CD14-positive monocyte (primary cell): ENCODE data around the gene CEACAM18. TPM values are rescaled to one million over a fixed set of nuclear protein-coding genes. Genes with fewer than 3 reads are reported as not detected.
"Not testable (repeated sequence)": the region's sequence is repeated elsewhere in the genome, so short reads cannot be mapped to it uniquely, and the experiment has no call there.

ENCODE experiments used
- DNase-seq, 3 donors: peaks; one replicate each; pipeline ENCODE4 v3.0.0-alpha.2; 2011 to 2022
- H2AFZ ChIP-seq: 2 replicates; pipeline ENCODE4 v1.6.0; 2012; ENCODE audit warnings: mild to moderate bottlenecking, low read depth, low read length, inconsistent platforms; ENCODE audit not compliant: insufficient read depth, poor library complexity, severe bottlenecking
- H3K27ac ChIP-seq, 2 donors: 1 replicate in 1 of 2; 2 replicates in 1 of 2; pipeline ENCODE4 v1.5.1; 2012 to 2013; ENCODE audit warnings: low read length in 2 of 2, control low read depth in 1 of 2, inconsistent platforms in 1 of 2, low read depth in 1 of 2, mild to moderate bottlenecking in 1 of 2
- H3K27me3 ChIP-seq, 2 donors: one replicate each; pipeline versions ENCODE4 v1.6.0 to v1.6.1; 2011 to 2013; ENCODE audit warnings: low read length in 2 of 2; ENCODE audit not compliant: control insufficient read depth in 2 of 2, insufficient read depth in 2 of 2
- H3K36me3 ChIP-seq, 2 donors: replicated peaks in 1 of 2; 1 replicate in 1 of 2; 2 replicates in 1 of 2; pipeline versions ENCODE4 v1.5.1 to v1.6.1; 2012 to 2013; ENCODE audit warnings: low read length in 2 of 2, control low read depth in 1 of 2, inconsistent platforms in 1 of 2, mild to moderate bottlenecking in 1 of 2; ENCODE audit not compliant: insufficient read depth in 2 of 2, control insufficient read depth in 1 of 2
- H3K4me1 ChIP-seq, 2 donors: 1 replicate in 1 of 2; 2 replicates in 1 of 2; pipeline versions ENCODE4 v1.5.1 to v1.6.1; 2012 to 2013; ENCODE audit warnings: low read length in 2 of 2, control low read depth in 1 of 2, inconsistent platforms in 1 of 2, mild to moderate bottlenecking in 1 of 2, moderate library complexity in 1 of 2; ENCODE audit not compliant: insufficient read depth in 2 of 2, control insufficient read depth in 1 of 2
- H3K4me2 ChIP-seq: replicated peaks from 2 replicates; pipeline ENCODE3; 2012; ENCODE audit warnings: low read length, moderate library complexity, mild to moderate bottlenecking; ENCODE audit not compliant: poor library complexity, severe bottlenecking; ENCODE audit errors: extremely low read depth
- H3K4me3 ChIP-seq, 3 experiments: fragments of 200-600 bp in 1 of 3; sonication (generic) in 1 of 3; replicated peaks in 1 of 3; 1 replicate in 2 of 3; 2 replicates in 1 of 3; pipeline ENCODE4 v1.5.1; 2011 to 2013; ENCODE audit warnings: low read length in 3 of 3, mild to moderate bottlenecking in 3 of 3, control low read depth in 2 of 3, low read depth in 2 of 3, inconsistent platforms in 1 of 3, moderate library complexity in 1 of 3
- H3K79me2 ChIP-seq: 2 replicates; pipeline ENCODE4 v1.6.0; 2012; ENCODE audit warnings: mild to moderate bottlenecking, control low read depth, inconsistent platforms, low read length, moderate library complexity; ENCODE audit not compliant: insufficient read depth
- H3K9ac ChIP-seq: 2 replicates; pipeline ENCODE4 v1.6.0; 2017; ENCODE audit warnings: low read length, mild to moderate bottlenecking; ENCODE audit not compliant: insufficient read depth, poor library complexity, severe bottlenecking
- H3K9me3 ChIP-seq, 2 donors: replicated peaks in 1 of 2; 1 replicate in 1 of 2; 2 replicates in 1 of 2; pipeline versions ENCODE4 v1.5.1 to v1.6.1; 2012 to 2013; ENCODE audit warnings: low read length in 2 of 2, control low read depth in 1 of 2; ENCODE audit not compliant: control insufficient read depth in 1 of 2, insufficient read depth in 1 of 2
- H4K20me1 ChIP-seq: 2 replicates; pipeline ENCODE4 v1.6.0; 2012; ENCODE audit warnings: mild to moderate bottlenecking, low read length, control low read depth, moderate library complexity; ENCODE audit not compliant: insufficient read depth
- H3K27ac Mint-ChIP-seq, 7 donors: one replicate each; pipeline ENCODE4 v1.8.0; 2020; ENCODE audit warnings: mild to moderate bottlenecking in 7 of 7, mixed read lengths in 7 of 7, moderate library complexity in 6 of 7, inconsistent platforms in 2 of 7
- H3K27me3 Mint-ChIP-seq, 3 donors: one replicate each; pipeline ENCODE4 v1.8.0; 2021 to 2022; ENCODE audit warnings: low read depth in 3 of 3, mild to moderate bottlenecking in 3 of 3, mixed read lengths in 3 of 3, moderate library complexity in 3 of 3, inconsistent platforms in 1 of 3
- H3K36me3 Mint-ChIP-seq, 2 donors: one replicate each; pipeline ENCODE4 v1.8.0; 2020; ENCODE audit warnings: mixed read lengths in 2 of 2, inconsistent platforms in 1 of 2, mild to moderate bottlenecking in 1 of 2
- H3K4me1 Mint-ChIP-seq: one replicate; pipeline ENCODE4 v1.8.0; 2020; ENCODE audit warnings: mild to moderate bottlenecking, mixed read lengths
- H3K4me3 Mint-ChIP-seq, 2 donors: one replicate each; pipeline ENCODE4 v1.8.0; 2020; ENCODE audit warnings: mild to moderate bottlenecking in 2 of 2, mixed read lengths in 2 of 2, moderate library complexity in 1 of 2
- H3K9me3 Mint-ChIP-seq, 7 donors: one replicate each; pipeline ENCODE4 v1.8.0; 2020 to 2022; ENCODE audit warnings: mixed read lengths in 7 of 7, mild to moderate bottlenecking in 6 of 7, moderate library complexity in 6 of 7, inconsistent platforms in 2 of 7
- CTCF ChIP-seq: fragments of 200-600 bp; IDR thresholded peaks from one replicate; pipeline ENCODE4 v1.8.0; 2022; ENCODE audit warnings: antibody characterized with exemption, mild to moderate bottlenecking
- WGBS: methylation state at CpG from one replicate; pipeline ENCODE4 v1.1.5; 2013; ENCODE audit warnings: missing lambda C conversion rate; ENCODE audit not compliant: insufficient coverage; 5-methylcytosine and 5-hydroxymethylcytosine counted together
- intact Hi-C, 2 donors: fragments of 100-400 bp; cut with micrococcal nuclease; formaldehyde crosslinking; loops; one replicate each; pipeline versions ENCODE4 v1.15.0 to v1.15.1; 2023
- polyA plus RNA-seq, 3 donors: library from polyadenylated mRNA; depleted of rRNA in 1 of 3; unstranded in 2 of 3; stranded (reverse) in 1 of 3; fragments of 300-500 nt in 2 of 3; fragments of >200 nt in 1 of 3; fragmentation: Illumina TruSeq in 2 of 3; gene quantifications; 1 replicate in 2 of 3; 2 replicates in 1 of 3; pipeline ENCODE4 v1.2.3, GENCODE V29; 2012 to 2021

The CEACAM18 gene
- polyA plus RNA-seq, 3 donors: not detected

GRCh38 chr19:51493776-51494175, 15.4 kb downstream of the CEACAM18 start:
- Mint-ChIP-seq H3K4me3 (peak overlapping the region in 1 of 2 donors; percentile 67), H3K9me3 (peaks cover 0 to 2% (median 0%) of the 10 kb centered on the region in 7 donors), H3K36me3 (peaks cover 26 to 42% of the 10 kb centered on the region in 2 donors), H3K27me3 (peaks cover 0 to 2% (median 0%) of the 10 kb centered on the region in 3 donors), H3K27ac (peak overlapping the region in 5 of 7 donors; percentile 27 to 75 (median 53)), H3K4me1 (peaks cover 30% of the 10 kb centered on the region)
- no peak for TF ChIP-seq CTCF
- WGBS: 0% methylated on average over 2 of the region's 2 CpGs
- Histone ChIP-seq H3K4me3 (peak overlapping the region in 1 of 3 experiments; percentile 22), H3K4me1 (peaks cover 20 to 23% of the 10 kb centered on the region in 2 donors), H3K27me3 (no peaks in the 10 kb centered on the region), H3K79me2 (peaks cover 3% of the 10 kb centered on the region), H3K9ac (no peak overlapping the region), H3K9me3 (no peaks in the 10 kb centered on the region), H3K36me3 (peaks cover 0 to 5% of the 10 kb centered on the region in 2 donors), H3K4me2 (peak overlapping the region; percentile 18), H4K20me1 (no peaks in the 10 kb centered on the region), H2AFZ (no peak overlapping the region), H3K27ac (no peak overlapping the region)
- peak; percentile 49 to 75 (median 62) for DNase-seq
- intact Hi-C loops: no loop called here

- DNase-seq: no peak
- peak overlapping the region in 1 of 7 donors; percentile 31 for H3K27ac Mint-ChIP-seq
- intact Hi-C loops: no loop called here
- peaks cover 50 to 52% of the 10 kb centered on the region in 2 donors for H3K4me1 ChIP-seq
- H3K9me3 Mint-ChIP-seq: no peaks in the 10 kb centered on the region
- no peak overlapping the region for H3K4me3 ChIP-seq
- H3K4me1 Mint-ChIP-seq: peaks cover 56% of the 10 kb centered on the region
- no peak overlapping the region for H3K4me2 ChIP-seq
- H4K20me1 ChIP-seq: no peaks in the 10 kb centered on the region
- TF ChIP-seq CTCF: no peak
- peaks cover 34% of the 10 kb centered on the region for H3K79me2 ChIP-seq
- H3K9ac ChIP-seq: no peak overlapping the region
- H2AFZ ChIP-seq: no peak overlapping the region
- H3K4me3 Mint-ChIP-seq: no peak overlapping the region
- no CpG with 5 or more reads among the region's 3 CpGs for WGBS
- H3K27ac ChIP-seq: no peak overlapping the region
- H3K36me3 ChIP-seq: no peaks in the 10 kb centered on the region
- H3K9me3 ChIP-seq: no peaks in the 10 kb centered on the region
- peaks cover 22 to 38% of the 10 kb centered on the region in 2 donors for H3K36me3 Mint-ChIP-seq
- peaks cover 0 to 2% (median 0%) of the 10 kb centered on the region in 3 donors for H3K27me3 Mint-ChIP-seq
- H3K27me3 ChIP-seq: no peaks in the 10 kb centered on the region
Observed at GRCh38 chr19:51497666-51498065, 19.3 kb downstream of the CEACAM18 start.

- intact Hi-C loops: loop anchor here in 1 of 2 donors (10.0 kb wide), 1 partner anchor 106 kb away; the partner anchor contains the start of gene C19orf84
- Histone ChIP-seq H3K9me3 (peaks cover 8 to 13% of the 10 kb centered on the region in 2 donors), H3K79me2 (peaks cover 34% of the 10 kb centered on the region), H3K4me2 (peak overlapping the region; percentile 68), H3K4me1 (peaks cover 62 to 66% of the 10 kb centered on the region in 2 donors), H3K4me3 (peak overlapping the region in 1 of 3 experiments; percentile 66)
- not testable (repeated sequence) for H3K27ac ChIP-seq, H3K27me3 Mint-ChIP-seq, H3K9ac ChIP-seq, H3K36me3 ChIP-seq, H2AFZ ChIP-seq, H3K27me3 ChIP-seq, H4K20me1 ChIP-seq
- Mint-ChIP-seq H3K4me1 (peaks cover 66% of the 10 kb centered on the region), H3K36me3 (peaks cover 24 to 45% of the 10 kb centered on the region in 2 donors), H3K4me3 (peak overlapping the region in 1 of 2 donors; percentile 84), H3K9me3 (peaks cover 9 to 18% (median 13%) of the 10 kb centered on the region in 7 donors), H3K27ac (peak overlapping the region in 5 of 7 donors; percentile 83 to 95 (median 92))
- WGBS: no CpG with 5 or more reads among the region's 8 CpGs
- DNase-seq: peak in 1 of 3 donors; percentile 26
Observed at GRCh38 chr19:51500931-51501330, 22.6 kb downstream of the CEACAM18 start.
